Medulla oblongata (tissue), 1 donor: Measurements from ENCODE around the gene MACO1.
"Not testable (repeated sequence)": the region's sequence is repeated elsewhere in the genome, so short reads cannot be mapped to it uniquely, and the experiment has no call there.

Experiments used
- DNase-seq: peaks from one replicate; pipeline ENCODE4 v3.0.0-alpha.2; 2015; ENCODE audit errors: extremely low spot score

The MACO1 gene

GRCh38 chr1:25430073-25430966, at the start of gene MACO1:
TSS of gene MACO1 (plus strand) at chr1:25430897. CDS start at chr1:25431099, 202 bp downstream.
- peak; percentile 99 for DNase-seq

- not testable (repeated sequence) for DNase-seq
Observed at GRCh38 chr1:25382543-25382942, 48.2 kb upstream of the MACO1 start.

GRCh38 chr1:25383090-25383489, 47.6 kb upstream of the MACO1 start:
- not testable (repeated sequence) for DNase-seq

GRCh38 chr1:25383875-25384274, 46.8 kb upstream of the MACO1 start:
- peak; percentile 12 for DNase-seq

GRCh38 chr1:25387096-25387495, 43.6 kb upstream of the MACO1 start:
- not testable (repeated sequence) for DNase-seq

- not testable (repeated sequence) for DNase-seq
Observed at GRCh38 chr1:25388691-25389090, 42.0 kb upstream of the MACO1 start.

GRCh38 chr1:25389721-25390120, 41.0 kb upstream of the MACO1 start:
- DNase-seq = not testable (repeated sequence)

GRCh38 chr1:25392841-25393240, 37.9 kb upstream of the MACO1 start:
- DNase-seq = no peak

GRCh38 chr1:25397549-25397948, 33.1 kb upstream of the MACO1 start:
- not testable (repeated sequence) for DNase-seq

GRCh38 chr1:25398079-25398478, 32.6 kb upstream of the MACO1 start:
- DNase-seq = not testable (repeated sequence)

- DNase-seq = not testable (repeated sequence)
Observed at GRCh38 chr1:25402947-25403803, 27.5 kb upstream of the MACO1 start.

- not testable (repeated sequence) for DNase-seq
Observed at GRCh38 chr1:25405731-25406305, 24.9 kb upstream of the MACO1 start.

- DNase-seq = not testable (repeated sequence)
Observed at GRCh38 chr1:25409641-25410427, 20.9 kb upstream of the MACO1 start.

GRCh38 chr1:25412872-25413623, 17.6 kb upstream of the MACO1 start:
- not testable (repeated sequence) for DNase-seq

- DNase-seq = not testable (repeated sequence)
Observed at GRCh38 chr1:25414157-25414556, 16.5 kb upstream of the MACO1 start.

- DNase-seq = not testable (repeated sequence)
Observed at GRCh38 chr1:25414578-25414977, 16.1 kb upstream of the MACO1 start.

GRCh38 chr1:25417280-25417679, 13.4 kb upstream of the MACO1 start:
- DNase-seq = not testable (repeated sequence)

GRCh38 chr1:25419339-25419738, 11.4 kb upstream of the MACO1 start:
- DNase-seq = not testable (repeated sequence)

- not testable (repeated sequence) for DNase-seq
Observed at GRCh38 chr1:25420715-25421114, 10.0 kb upstream of the MACO1 start, which contains the start of gene RHCE. TSS of gene RHCE (minus strand) at chr1:25420825. CDS start at chr1:25420786, 39 bp downstream.

GRCh38 chr1:25423206-25423605, 7.5 kb upstream of the MACO1 start:
- not testable (repeated sequence) for DNase-seq
